ENCODE measurements around the gene MYLK3. TPM values are rescaled to one million over a fixed set of nuclear protein-coding genes. Genes with fewer than 3 reads are reported as not detected.

Gene MYLK3
- polyA plus RNA-seq, 3 donors, result 0.59 to 1.8 (median 0.78) TPM

DNA sequence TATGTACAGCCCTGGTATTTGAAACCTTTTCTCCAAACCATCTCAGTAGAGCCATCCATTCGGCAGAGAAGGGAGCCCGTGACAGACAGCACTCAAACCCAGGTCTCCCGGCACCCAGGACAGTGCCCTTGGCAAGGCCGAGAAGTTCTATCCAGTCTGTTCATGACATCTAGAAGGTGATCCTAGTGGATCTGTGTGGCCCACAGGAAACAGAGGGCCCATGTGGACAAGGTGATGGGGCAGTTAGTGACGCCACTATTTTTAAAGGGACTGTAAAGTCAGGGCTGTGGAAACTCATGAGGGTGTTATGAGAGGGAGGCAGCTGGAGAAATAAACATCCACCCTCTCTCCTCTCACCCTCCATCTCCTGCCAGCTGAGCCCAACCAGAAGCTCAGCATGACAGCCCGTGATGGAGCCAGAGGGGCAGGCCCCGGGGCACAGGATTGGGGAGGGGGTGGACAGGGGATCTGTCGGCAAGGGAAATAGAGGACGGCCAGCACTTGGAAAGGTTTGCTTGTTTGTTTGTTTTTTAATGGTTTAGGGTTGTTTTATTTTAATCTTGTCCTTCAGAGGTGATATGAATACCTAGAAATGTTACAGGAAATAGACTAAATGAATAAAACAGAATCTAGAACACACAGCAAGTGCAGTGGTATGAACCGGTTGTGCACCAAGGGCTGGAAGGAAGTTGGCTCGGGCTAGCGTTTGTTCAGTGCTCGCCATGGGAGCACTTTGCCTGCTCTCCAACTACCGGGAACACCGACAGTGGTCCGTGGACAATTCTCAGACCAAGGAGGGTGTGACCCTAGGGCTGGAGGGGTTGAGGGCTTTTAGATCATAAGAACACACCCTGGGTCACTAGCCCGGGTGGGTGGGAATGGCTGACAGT, 17.1 kb downstream of the MYLK3 start:
- DNase-seq (ENCODE audit: extremely low read depth in 1 of 11, low read depth in 9 of 11, low spot score in 4 of 11), result no peak

DNA sequence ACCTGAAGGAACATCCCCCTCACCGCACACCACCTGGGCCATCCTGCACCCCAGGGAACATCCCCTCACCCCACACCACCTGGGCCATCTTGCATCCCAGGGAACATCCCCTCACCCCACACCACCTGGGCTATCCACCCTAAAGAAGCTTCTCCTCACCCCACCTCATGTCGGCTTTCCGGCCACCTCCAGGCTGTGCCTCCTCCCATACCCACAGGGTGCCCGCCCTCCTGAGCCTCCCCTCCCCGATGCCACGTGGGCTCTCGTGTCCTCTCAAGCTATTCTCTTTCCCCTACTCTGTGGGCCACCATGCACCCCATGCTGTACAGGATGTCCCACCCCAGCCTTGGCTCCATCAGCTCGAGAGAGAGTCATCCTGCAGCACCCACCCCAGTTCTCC, 18.0 kb downstream of the MYLK3 start:
- DNase-seq (ENCODE audit: extremely low read depth in 1 of 11, low read depth in 9 of 11, low spot score in 4 of 11), result no peak

DNA sequence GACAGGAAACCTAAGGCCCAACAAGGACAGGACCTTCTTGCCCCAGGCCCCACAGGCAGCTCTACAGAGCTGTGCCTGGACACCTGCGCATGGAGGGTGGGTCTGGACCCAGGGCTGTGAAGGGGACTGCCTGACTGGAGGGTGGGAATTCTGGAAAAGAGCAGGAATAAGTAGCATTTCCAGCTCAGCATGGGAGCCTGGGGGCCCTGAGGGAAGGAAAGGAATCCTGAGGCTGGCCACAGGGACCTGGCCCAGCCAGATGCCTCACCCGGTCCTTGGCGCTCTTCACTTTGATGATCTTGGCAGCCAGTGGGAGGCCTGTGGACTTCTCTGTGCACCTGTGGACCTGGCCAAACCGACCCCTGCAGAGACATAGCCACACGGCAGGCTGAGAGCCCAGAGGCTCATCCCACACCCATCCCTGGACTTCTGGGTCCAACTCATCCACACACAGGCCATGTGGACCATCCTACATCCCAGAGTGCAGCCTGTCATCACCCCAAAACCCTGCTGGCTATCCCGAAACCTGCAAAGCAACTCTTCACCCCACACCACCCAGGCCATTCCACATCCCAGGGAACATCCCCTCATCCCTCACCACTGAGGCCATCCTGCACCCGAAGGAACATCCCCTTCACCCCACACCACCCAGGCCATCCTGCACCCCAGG, 18.7 kb downstream of the MYLK3 start:
- no peak for DNase-seq (ENCODE audit: extremely low read depth in 1 of 11, low read depth in 9 of 11, low spot score in 4 of 11)

DNA sequence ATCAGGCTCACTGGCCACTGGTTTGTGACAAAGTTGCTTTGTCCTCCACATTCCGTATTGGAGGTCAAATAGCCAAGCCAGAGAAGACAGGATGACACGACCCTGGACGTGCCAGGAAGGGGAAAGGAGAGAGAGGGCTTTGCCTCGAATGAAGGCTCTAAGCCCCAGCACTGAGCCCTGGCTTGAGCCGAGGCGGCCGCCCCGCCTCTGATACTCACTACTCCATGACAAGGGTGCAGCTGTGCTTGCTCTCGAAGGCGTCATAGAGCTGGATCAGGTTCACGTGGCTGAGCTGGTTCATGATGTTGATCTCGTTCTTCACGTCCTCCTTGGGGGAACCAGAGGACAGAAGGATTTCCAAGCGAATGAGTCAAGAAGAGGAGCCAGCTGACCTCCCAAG, 19.3 kb downstream of the MYLK3 start:
- no peak for DNase-seq (ENCODE audit: extremely low read depth in 1 of 11, low read depth in 9 of 11, low spot score in 4 of 11)

DNA sequence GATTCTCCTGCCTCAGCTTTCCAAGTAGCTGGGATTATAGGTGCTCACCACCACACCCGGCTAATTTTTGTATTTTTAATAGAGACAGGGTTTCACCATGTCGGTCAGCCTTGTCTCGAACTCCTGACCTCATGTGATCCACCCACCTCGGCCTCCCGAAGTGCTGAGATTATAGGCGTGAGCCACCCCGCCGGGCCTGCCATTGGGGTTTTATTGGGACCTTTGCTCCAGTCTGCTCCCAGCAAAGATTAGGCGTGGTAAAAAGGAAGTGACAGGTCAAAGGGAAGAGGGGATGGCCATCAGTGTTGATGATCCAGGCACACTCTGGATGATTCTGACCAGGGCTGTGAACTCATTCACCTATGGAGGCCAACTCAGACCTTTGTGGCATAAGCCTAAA, 20.5 kb downstream of the MYLK3 start:
- DNase-seq (ENCODE audit: extremely low read depth in 1 of 11, low read depth in 9 of 11, low spot score in 4 of 11), result no peak

DNA sequence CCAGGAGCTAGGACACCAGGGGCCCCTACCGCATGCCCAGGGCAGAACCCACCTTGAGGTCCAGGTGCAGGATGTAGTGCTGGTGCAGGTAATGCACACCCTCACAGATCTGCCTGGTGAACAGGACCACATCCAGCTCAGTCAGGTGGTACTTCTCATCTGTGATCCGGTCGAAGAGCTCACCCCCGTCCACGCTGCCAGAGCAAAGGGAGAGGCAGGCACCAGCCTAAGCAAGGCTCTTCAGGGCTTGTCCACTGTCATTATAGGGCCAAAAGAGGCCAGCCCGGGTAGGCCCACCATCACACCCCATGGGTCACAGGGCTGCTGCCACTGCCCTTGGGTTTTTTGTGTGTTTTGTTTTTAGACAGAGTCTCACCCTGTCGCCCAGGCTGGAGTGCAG, 21.0 kb downstream of the MYLK3 start:
- no peak for DNase-seq (ENCODE audit: extremely low read depth in 1 of 11, low read depth in 9 of 11, low spot score in 4 of 11)

DNA sequence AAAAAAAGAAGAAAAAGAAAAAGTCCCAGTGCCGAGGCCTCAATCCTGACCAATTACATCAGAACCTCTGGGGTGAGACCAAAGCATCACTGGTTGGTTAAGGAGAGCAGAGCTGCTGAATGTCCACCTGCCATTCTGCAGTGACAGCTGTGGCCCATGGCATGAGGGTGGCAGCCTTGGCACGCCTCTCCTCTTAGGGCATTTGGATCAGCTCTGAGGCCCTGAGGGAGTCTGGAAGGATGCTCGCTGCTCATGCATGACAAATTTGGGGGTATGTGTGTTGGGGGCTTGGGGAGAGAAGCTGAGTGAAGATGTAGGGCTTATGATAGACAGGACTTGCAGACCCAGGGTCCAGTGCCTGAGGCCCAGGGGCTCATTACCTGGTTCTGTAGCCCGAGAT, 26.3 kb downstream of the MYLK3 start:
- DNase-seq (ENCODE audit: extremely low read depth in 1 of 11, low read depth in 9 of 11, low spot score in 4 of 11), result no peak

DNA sequence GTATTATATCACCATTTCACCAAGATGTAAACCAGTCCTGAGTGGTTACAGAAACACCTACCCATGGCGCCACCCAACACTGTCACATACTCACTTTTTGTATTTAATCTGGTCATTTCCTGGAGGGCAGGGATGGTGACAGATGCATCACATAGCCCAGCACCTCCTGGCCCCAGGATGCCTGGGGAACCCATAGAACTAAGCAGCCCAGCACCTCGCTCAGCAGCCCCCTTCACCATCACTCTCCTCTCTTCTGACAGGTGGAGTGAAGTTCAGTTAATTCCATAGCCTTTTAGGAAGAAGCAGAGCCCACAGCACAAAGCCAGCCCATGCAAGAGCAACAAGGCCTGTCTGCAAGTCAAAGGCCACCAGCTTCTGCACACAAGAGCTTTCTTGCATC, 27.5 kb downstream of the MYLK3 start:
- no peak for DNase-seq (ENCODE audit: extremely low read depth in 1 of 11, low read depth in 9 of 11, low spot score in 4 of 11)

- no peak for DNase-seq (ENCODE audit: extremely low read depth in 1 of 11, low read depth in 9 of 11, low spot score in 4 of 11)
Observed at GRCh38 chr16:46719528-46719927, 28.6 kb downstream of the MYLK3 start.

GRCh38 chr16:46718214-46718613, 29.9 kb downstream of the MYLK3 start:
- no peak for DNase-seq (ENCODE audit: extremely low read depth in 1 of 11, low read depth in 9 of 11, low spot score in 4 of 11)

GRCh38 chr16:46717692-46718091, 30.5 kb downstream of the MYLK3 start:
- DNase-seq (ENCODE audit: extremely low read depth in 1 of 11, low read depth in 9 of 11, low spot score in 4 of 11), result no peak

DNA sequence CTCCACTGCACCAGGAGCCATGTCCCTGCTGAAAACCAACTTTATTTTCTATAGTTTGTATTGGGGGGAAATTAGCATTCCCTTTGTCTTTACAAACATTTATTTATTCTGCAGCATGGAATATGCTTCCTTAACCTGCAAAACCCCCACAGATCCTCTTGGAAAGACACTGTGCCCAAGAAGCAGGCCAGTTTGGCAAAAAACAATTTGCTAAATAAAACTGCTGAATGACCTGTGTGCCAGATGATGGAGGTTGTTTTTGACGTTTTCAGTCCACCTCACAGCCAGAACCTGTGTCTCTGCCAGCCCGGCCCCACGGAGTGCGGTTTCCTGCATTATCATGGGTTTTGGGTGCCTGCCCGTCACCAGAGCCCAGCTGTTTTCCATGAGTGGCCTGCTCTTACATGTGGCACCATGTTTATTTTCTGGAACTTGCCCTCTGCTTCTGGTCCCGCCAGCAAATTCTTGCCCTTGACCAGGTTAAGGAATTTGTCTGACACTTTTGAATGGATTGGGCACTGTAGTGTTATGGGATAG, 32.3 kb downstream of the MYLK3 start:
- DNase-seq (ENCODE audit: extremely low read depth in 1 of 11, low read depth in 9 of 11, low spot score in 4 of 11), result no peak

- no peak for DNase-seq (ENCODE audit: extremely low read depth in 1 of 11, low read depth in 9 of 11, low spot score in 4 of 11)
Observed at GRCh38 chr16:46714797-46715591, 33.1 kb downstream of the MYLK3 start.

- DNase-seq (ENCODE audit: extremely low read depth in 1 of 11, low read depth in 9 of 11, low spot score in 4 of 11), result no peak
Observed at GRCh38 chr16:46713634-46714033, 34.5 kb downstream of the MYLK3 start.

- DNase-seq (ENCODE audit: extremely low read depth in 1 of 11, low read depth in 9 of 11, low spot score in 4 of 11), result no peak
Observed at GRCh38 chr16:46712911-46713310, 35.2 kb downstream of the MYLK3 start.

DNA sequence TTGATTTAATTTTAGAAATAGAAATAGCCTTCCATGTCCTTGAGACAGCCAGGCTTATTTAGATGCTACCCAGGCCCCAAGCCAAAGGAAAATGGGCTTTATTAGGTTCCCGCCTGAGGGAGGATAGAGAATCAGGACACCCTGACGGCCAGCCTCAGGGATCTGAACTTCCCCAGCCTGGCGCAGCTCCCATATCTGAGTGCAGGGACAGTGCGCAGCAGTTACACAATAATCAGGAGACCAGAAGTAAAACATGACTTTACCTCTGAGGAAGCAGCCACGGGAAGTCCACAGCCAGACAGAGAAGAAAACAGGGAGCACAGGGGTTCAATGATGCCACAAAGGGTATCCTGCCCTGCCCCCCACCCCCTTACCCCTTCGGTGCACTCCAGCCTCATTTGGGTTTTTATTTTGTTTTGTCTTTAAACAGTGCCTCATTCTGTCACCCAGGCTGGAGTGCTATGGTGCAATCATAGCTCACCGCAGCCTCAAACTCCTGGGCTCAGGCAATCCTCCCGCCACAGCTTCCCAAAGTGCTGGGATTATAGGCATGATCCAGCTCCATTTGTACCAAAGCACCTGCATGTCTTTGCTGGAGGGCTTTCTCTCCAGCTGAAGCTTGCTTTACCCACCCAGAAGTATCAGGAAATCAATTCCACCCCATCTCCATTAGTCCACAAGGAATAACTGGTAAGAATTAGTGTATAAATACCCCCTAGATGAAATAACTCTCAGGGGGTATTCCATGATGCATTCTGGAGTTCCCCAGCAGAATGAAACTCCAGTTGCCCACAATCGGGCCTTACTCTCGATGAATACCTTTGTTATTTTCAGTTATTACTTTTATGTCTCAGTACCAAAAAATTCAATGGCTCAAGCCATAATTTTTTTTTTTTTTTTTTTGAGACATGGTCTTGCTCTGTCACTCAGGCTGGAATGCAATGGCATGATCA, 36.8 kb downstream of the MYLK3 start:
- no peak for DNase-seq (ENCODE audit: extremely low read depth in 1 of 11, low read depth in 9 of 11, low spot score in 4 of 11)

- DNase-seq (ENCODE audit: extremely low read depth in 1 of 11, low read depth in 9 of 11, low spot score in 4 of 11), result no peak
Observed at GRCh38 chr16:46709469-46710005, 38.6 kb downstream of the MYLK3 start.

- no peak for DNase-seq (ENCODE audit: extremely low read depth in 1 of 11, low read depth in 9 of 11, low spot score in 4 of 11)
Observed at GRCh38 chr16:46706642-46707041, 41.5 kb downstream of the MYLK3 start.
